GM19328 (cell line): ENCODE results near the gene PFKM.
"Not testable (repeated sequence)": the region's sequence is repeated elsewhere in the genome, so short reads cannot be mapped to it uniquely, and the experiment has no call there.

Experiments used
- ATAC-seq: cut with Tn5 transposase; IDR thresholded peaks from one replicate; pipeline ENCODE4 v1.9.1; 2021; ENCODE audit warnings: mild to moderate bottlenecking, moderate library complexity; ENCODE audit not compliant: unreplicated experiment

Gene PFKM

DNA sequence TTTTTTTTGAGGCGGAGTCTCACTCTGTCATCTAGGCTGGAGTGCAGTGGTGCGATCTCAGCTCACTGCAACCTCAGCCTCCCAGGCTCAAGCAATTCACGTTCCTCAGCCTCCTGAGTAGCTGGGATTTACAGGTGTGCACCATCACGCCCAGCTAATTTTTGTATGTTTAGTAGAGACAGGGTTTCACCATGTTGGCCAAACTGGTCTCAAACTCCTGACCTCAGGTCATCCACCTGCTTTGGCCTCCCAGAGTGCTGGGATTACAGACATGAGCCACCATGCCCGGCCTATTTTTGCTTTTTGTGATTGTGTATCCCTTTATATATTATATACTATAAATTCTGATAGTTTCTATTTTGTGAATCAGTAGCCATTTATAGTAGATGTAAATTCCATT, 36.6 kb downstream of the PFKM start:
- not testable (repeated sequence) for ATAC-seq

- ATAC-seq, result no peak
Observed at GRCh38 chr12:48156652-48157017, 37.5 kb downstream of the PFKM start.

GRCh38 chr12:48157018-48157888, 38.1 kb downstream of the PFKM start, which contains the start of gene ASB8:
ASB8 (minus strand) TSS chr12:48157515; CDS start chr12:48153496, 4,019 bp downstream.
- ATAC-seq, result peak; percentile 94

DNA sequence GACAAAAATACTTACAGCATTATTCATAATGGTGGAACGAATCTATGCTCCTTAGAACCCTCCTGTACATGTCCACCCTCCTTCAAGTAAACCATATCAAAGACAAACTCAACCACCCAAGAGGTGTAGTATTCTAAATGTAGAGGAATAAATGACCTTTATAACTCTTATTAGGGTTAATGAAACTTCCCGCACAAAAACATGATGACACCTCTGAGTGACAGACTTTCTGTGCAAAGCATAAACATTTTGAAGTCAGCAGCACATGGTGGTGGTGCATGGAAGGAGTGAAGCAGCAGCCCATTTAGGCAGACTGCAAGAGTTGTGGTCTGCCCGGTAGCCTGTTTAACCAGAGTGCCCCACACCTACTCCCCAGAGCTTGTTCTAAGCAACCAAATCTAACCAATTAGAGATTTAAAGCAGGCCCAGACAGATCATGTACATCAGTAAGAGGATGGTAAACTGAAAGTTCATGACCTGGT, 38.8 kb downstream of the PFKM start:
- no peak for ATAC-seq

DNA sequence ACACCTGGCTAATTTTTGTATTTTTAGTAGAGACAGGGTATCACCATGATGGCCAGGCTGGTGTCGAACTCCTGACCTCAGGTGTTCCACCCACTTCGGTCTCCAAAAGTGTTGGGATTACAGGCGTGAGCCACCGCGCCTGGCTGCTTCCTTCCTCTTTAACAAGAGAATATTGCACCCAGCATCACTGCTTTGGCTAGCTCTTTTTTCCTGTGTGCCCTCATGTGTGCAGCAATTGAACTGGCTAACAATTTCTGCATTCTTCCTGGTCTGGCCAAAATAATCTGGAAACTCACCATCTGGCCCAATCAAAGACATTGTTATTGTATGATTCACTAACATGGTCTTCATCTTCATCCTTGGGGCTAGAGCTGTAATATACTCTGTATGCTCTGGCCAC, 40.9 kb downstream of the PFKM start:
- no peak for ATAC-seq

- no peak for ATAC-seq
Observed at GRCh38 chr12:48160807-48161206, 41.6 kb downstream of the PFKM start.

DNA sequence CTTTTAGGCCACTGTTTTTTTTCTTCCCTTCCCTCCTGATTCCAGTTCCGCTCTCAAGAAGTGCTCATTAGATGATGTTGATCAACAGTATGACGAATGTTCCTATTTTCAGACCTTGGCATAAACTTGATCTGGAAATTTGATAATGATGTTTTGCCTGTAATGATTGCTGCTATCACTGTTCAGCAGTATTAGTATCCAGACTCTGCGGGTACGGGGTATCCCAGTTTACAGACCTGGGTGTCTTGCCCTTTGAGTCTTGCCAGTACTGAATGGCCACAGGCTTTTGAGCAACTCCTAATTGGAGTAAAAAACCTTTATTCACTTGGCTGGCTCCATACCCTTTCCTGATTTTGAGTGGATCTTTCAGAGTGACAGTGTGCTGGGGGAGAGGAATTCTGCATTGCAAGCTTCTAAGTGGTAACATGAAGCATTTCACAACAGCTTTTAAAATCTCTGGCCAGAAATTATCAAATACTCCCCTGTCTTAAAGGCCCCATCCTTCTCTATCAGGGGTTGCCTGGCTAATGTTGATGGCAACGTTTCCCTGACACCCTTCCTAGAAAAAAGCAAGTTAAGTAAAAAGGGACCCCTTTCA, 44.1 kb downstream of the PFKM start:
- ATAC-seq, result no peak

DNA sequence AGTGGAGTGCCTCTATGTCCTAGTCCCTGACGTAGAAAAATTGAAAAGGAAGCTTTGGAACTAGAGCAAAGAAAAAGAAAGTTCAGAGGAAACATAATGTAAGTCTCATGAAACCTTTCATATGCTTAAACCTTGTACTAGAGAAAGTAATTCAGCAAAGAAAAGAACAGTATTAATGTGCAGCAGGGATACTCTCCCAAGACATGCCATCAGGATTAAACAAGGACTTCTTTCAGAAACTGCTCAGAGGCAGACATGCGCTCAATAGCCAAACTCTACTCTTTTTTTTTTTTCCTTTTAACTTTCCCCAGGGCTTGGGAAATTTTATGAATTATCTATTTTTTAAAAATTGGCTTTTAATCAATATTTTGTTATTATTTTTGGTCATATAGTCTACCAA, 45.3 kb downstream of the PFKM start:
- ATAC-seq, result no peak

- no peak for ATAC-seq
Observed at GRCh38 chr12:48165089-48165981, 46.2 kb downstream of the PFKM start.

- no peak for ATAC-seq
Observed at GRCh38 chr12:48169011-48169410, 49.8 kb downstream of the PFKM start.

DNA sequence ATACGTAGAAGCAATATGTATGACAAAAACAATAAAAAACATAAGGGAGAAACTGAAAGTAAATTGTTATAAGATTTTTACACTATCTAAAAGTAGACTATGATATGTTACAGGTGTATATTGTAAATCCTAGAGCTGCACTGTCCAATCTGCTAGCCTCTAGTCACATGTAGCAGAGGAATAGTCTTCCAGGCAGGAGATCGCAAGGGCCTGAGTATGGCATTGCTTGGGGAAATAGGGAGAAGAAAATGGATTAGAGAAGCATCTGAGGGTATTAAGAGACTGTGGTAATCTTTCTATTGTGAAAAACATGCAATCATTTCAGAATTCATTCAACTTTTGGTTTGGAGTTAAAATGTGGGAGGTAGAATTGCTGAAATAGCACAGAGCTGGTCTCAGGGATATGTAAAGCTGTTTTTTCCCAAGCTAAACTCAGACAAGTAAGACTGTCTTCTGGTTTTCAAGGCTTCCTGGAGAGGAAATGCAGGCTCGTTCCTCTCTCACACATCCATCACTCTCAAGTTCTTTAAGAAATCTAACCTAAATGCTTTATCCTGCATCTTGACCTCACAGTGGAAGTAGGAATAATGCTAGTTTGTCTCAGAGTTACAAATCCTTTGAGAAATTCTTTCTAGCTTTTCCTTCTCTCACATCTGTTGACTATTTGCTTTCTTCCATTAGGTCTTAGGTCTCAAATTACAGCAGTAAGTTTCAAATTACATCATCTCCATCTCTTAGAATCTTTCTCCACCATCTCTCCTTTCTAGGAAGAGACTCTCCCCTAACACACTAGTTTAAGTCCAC, 56.7 kb downstream of the PFKM start:
- no peak for ATAC-seq

DNA sequence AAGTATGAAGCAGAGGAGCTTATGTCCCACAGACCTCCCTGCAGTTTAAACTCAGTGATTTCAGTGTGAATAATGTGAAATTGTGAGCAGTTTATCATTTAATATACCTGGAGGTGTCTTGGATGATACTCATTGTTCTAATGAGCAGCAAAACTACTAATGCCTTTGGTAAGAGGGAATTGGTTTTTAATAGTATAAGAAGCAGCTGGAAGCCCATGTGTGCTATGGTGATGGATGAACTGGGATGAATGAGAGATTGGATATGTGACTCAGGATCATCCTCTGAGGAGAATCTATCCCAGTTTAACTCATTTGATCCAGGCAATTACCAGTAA, 57.2 kb downstream of the PFKM start:
- no peak for ATAC-seq

GRCh38 chr12:48177982-48178381, 58.8 kb downstream of the PFKM start:
- ATAC-seq, result no peak

DNA sequence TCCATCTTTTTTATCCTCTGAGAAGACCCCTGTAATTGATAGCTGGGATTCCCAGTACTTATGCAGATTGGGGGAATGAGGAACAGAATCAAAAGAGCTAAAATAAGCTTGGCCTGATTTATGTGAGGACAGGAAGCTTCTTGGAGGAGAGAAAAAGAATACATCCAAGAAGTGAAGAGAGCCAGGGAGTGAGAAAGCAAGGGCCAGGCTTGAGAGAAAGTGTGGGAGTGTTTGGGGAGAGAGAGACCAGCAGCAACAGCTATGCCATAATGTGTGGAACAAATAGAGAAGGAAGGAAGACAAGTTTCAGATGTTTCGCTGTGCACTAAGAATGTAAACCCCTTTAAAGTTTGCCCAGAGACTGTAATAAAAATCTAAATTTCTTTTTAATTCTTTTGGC, 60.3 kb downstream of the PFKM start:
- ATAC-seq, result no peak

DNA sequence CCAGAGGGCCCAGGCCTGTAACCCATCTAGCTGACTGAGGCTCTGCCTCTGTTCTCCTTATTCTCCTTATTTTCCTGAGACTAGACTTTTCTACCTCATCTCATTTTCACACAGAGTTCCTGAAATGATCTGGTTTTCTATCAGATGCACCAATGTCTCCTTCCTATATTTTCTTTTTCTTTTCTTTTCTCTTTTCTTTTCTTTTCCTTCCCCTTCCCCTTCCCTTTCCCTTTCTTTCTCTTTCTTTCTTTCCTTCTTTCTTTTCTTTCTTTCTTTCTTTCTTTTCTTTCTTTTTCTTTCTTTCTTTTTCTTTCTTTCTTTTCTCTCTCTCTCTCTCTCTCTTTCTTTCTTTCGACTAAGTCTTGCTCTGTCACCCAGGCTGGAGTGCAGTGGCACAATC, 61.3 kb downstream of the PFKM start:
- no peak for ATAC-seq

DNA sequence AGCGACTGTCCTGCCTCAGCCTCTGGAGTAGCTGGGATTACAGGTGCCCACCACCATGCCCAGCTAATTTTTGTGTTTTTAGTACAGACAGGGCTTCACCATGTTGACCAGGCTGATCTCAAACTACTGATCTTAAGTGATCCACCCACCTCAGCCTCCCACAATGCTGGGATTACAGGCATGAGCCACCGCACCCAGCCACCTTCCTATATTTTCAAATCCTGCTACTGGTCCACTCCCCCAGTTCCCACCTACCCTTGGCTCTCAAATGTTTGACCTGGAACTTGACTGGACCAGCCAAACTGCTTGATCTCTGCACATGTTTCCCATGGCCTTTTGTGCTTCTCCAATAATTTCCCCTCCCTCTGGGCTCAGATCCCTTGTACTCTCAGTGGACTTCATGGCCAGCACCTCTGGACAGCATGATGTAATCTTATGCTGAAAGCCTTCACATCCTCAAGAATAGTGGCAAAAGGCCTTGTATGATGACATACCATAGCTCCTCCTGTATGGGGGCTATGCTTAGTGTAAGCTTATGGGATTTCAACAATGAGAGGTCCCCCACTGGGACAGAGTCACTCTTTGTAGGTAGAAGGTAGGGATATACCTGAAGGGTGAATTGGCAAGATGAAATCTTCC, 61.8 kb downstream of the PFKM start:
- no peak for ATAC-seq

DNA sequence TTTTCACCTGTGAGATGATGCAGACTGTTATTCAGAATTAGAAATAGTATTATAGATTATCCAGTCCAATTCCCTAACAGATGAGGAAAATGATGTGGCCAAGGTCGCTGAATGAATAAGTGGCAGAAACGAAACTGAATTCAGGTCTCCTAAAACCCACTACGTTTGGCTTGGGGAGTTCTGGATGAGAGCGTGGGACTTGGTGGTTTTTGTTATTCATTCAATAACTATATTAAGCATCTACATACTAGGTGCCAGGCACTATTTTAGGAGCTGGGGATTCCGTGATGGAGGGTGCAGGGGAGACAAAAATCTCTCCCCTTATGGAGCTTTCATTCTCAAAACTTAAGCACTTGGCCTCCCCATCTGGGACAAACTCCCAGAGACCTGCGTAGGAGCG, 63.5 kb downstream of the PFKM start:
- ATAC-seq, result no peak

GRCh38 chr12:48183091-48183875, 64.1 kb downstream of the PFKM start, which contains the start of gene CCDC184:
CCDC184 (plus strand) TSS chr12:48183644; CDS start chr12:48184123, 479 bp downstream.
- peak; percentile 73 for ATAC-seq

GRCh38 chr12:48183876-48184548, 64.8 kb downstream of the PFKM start:
- no peak for ATAC-seq
